ENCODE data around the gene RFX1.
A peak's percentile ranks its signal among the peaks of the same experiment; 100 is the strongest.

The RFX1 gene

GRCh38 chr19:13952931-13953531 lies 53.1 kb downstream of the RFX1 start:
- H3K27ac ChIP-seq, result peak overlapping the region; percentile 77 to 95
- H3K4me3 ChIP-seq, result peak overlapping the region; percentile 99
- no peak for TF ChIP-seq CTCF (IDR thresholded peaks at IDR 0.05)
- no peak for DNase-seq (ENCODE audit: low spot score)

GRCh38 chr19:13952154-13952930 lies 53.8 kb downstream of the RFX1 start, which contains the start of gene DCAF15:
Gene DCAF15 (plus strand): TSS chr19:13952509. CDS start chr19:13952513, 4 bp downstream.
- Histone ChIP-seq H3K4me3 (peak within 1 kb of the TSS; percentile 99), H3K27ac (peak within 1 kb of the TSS; percentile 77 to 95)
- TF ChIP-seq CTCF (IDR thresholded peaks at IDR 0.05), result no peak
- peak; percentile 100 for DNase-seq (ENCODE audit: low spot score)

- Histone ChIP-seq H3K27ac (no peak overlapping the region), H3K4me3 (peak overlapping the region; percentile 99)
- DNase-seq (ENCODE audit: low spot score), result no peak
- TF ChIP-seq CTCF (IDR thresholded peaks at IDR 0.05), result no peak
Measured at GRCh38 chr19:13951799-13952153, 54.3 kb downstream of the RFX1 start.

GRCh38 chr19:13951043-13951442 lies 55.1 kb downstream of the RFX1 start:
- no peak for TF ChIP-seq CTCF (IDR thresholded peaks at IDR 0.05)
- no peak overlapping the region for H3K4me3 ChIP-seq

GRCh38 chr19:13946414-13946813 lies 59.7 kb downstream of the RFX1 start:
- no peak overlapping the region for H3K27ac ChIP-seq
- TF ChIP-seq CTCF (IDR thresholded peaks at IDR 0.05), result no peak
- no peak for DNase-seq (ENCODE audit: low spot score)
- H3K4me3 ChIP-seq, result no peak overlapping the region

More at GRCh38 chr19:13951043-13951442, 55.1 kb downstream of the RFX1 start:
- DNase-seq (ENCODE audit: low spot score), result no peak
- H3K27ac ChIP-seq, result no peak overlapping the region

- Histone ChIP-seq H3K4me3 (no peak overlapping the region), H3K27ac (no peak overlapping the region)
- no peak for TF ChIP-seq CTCF (IDR thresholded peaks at IDR 0.05)
- DNase-seq (ENCODE audit: low spot score), result no peak
Measured at GRCh38 chr19:13942023-13942684, 64.0 kb downstream of the RFX1 start.

All from coronary artery (tissue), 2 donors.